ENCODE results near the gene CAMK1D. TPM values are rescaled to one million over a fixed set of nuclear protein-coding genes. Genes with fewer than 3 reads are reported as not detected.

The CAMK1D gene
- total and polyA plus RNA-seq, 2 of the 4 experiments (the other 2 are of a cell fraction), result 5.0 to 5.3 TPM

DNA sequence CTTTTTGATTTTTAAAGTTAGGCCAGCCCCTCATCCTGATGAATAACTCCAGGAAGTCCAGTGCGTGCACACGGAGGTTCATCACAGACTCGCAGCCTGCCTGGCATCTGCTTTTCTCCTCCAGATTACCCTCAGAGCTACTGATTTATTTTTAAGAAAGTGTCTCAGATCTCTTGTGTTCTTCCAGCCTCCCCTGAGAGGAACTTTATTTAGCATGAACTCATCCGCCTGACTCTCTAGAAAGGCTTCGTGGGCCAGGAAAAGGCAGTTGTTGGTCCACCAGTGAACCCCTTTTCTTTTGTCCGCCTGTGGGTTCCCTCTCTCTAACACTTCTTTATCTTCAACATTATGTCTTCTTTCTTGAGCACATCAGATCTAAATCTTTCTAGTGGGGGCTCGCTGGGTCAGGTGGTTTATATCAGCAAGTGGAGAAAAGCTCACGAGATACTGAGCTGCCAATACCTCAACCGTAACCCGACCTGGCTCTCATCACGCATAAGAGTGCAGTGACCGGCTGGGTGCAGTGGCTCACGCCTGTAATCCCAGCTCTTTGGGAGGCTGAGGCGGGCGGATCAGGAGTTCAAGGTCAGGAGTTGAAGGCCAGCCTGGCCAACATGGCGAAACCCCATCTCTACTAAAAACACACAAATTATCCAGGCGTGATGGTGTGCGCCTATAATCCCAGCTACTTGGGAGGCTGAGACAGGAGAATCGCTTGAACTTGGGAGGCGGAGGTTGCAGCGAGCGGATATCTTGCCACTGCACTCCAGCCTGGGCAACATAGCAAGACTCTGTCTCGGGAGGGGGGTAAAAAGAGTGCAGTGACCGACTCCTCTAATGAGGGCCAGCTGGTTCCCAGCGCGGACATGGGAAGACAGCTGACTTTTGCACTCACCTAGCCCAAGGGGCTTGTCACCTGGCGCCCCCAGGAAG lies 489.9 kb downstream of the CAMK1D start:
- no peak overlapping the region for H2BK15ac ChIP-seq (ENCODE audit: low read depth, low read length)
- ChIA-PET CTCF (no interaction called here), POLR2A (ENCODE audit: unreplicated experiment) (no interaction called here)
- no peak overlapping the region for H4K8ac ChIP-seq (ENCODE audit: low read depth in 2 of 2, low read length in 2 of 2)
- TF ChIP-seq CEBPB (IDR thresholded peaks at IDR 0.05; ENCODE audit: low read depth, low read length) (no peak), RCOR1 (IDR thresholded peaks at IDR 0.05; ENCODE audit: insufficient replicate concordance, low read length) (no peak), FOS (IDR thresholded peaks at IDR 0.05; ENCODE audit: low read depth, low read length) (no peak), CHD1 (IDR thresholded peaks at IDR 0.05; ENCODE audit: low read depth, low read length) (no peak), MAZ (IDR thresholded peaks at IDR 0.05; ENCODE audit: borderline replicate concordance, low read depth, low read length) (no peak)
- no peak overlapping the region for H3K4ac ChIP-seq (ENCODE audit: low read depth, low read length)
- H3K4me1 ChIP-seq (ENCODE audit: control insufficient read depth, insufficient read depth, low read length), result peaks cover 3% of the 10 kb centered on the region; the same call in 1 of the 2 replicates
- no peak overlapping the region for H3K56ac ChIP-seq (ENCODE audit: extremely low read depth, insufficient read depth, low read length)
- no TSS peak for BruUV-seq (replicated peaks)
- no peak overlapping the region for H3K27ac ChIP-seq (ENCODE audit: insufficient read depth, low read length)
- no peak overlapping the region for H3K14ac ChIP-seq (replicated peaks; ENCODE audit: low read depth, low read length)
- no peaks in the 10 kb centered on the region for H3K9me3 ChIP-seq (ENCODE audit: control insufficient read depth, insufficient read depth, low read length)
- in situ Hi-C loops (cut with MboI; ENCODE audit: low sequenced_read_pairs), result no loop called here
- H3K79me1 ChIP-seq (ENCODE audit: low read depth in 1 of 2, low read length in 2 of 2), result no peaks in the 10 kb centered on the region
- no peaks in the 10 kb centered on the region for H3K36me3 ChIP-seq (ENCODE audit: control insufficient read depth, insufficient read depth, low read length)
- H4K91ac ChIP-seq (ENCODE audit: insufficient read depth, low read depth, low read length), result no peak overlapping the region
- no peak for DNase-seq
- no peaks in the 10 kb centered on the region for H4K20me1 ChIP-seq (ENCODE audit: insufficient read depth, low read length)
- H3K9me1 ChIP-seq (ENCODE audit: insufficient read depth, low read length), result no peaks in the 10 kb centered on the region
- no peak overlapping the region for H4K5ac ChIP-seq (ENCODE audit: low read depth, low read length)
- H3K4me3 ChIP-seq (ENCODE audit: insufficient read depth, low read depth, low read length), result no peak overlapping the region
- WGBS, 2 experiments (ENCODE audit: extremely low coverage in 2 of 2, insufficient read length in 1 of 2), result 80% methylated on average over 12 of the region's 27 CpGs; no CpG with 5 or more reads in 1 of the 2 experiments
- H2BK120ac ChIP-seq (ENCODE audit: low read depth, low read length), result no peak overlapping the region
- peaks cover 9% of the 10 kb centered on the region; the same call in 1 of the 2 replicates for H3K27me3 ChIP-seq (ENCODE audit: control insufficient read depth, insufficient read depth, low read length)
- no peak overlapping the region for H2AFZ ChIP-seq (replicated peaks; ENCODE audit: low read length, poor library complexity)
- no peak overlapping the region for H2BK20ac ChIP-seq (ENCODE audit: low read depth, low read length)
- intact Hi-C loops (cut with micrococcal nuclease), result no loop called here
- H2AK5ac ChIP-seq (ENCODE audit: low read depth, low read length), result no peak overlapping the region
- H3K23ac ChIP-seq (ENCODE audit: low read depth, low read length), result no peak overlapping the region
- H2AK9ac ChIP-seq (replicated peaks; ENCODE audit: low read depth, low read length, poor library complexity), result no peak overlapping the region
- H2BK5ac ChIP-seq (ENCODE audit: low read depth, low read length, poor library complexity, severe bottlenecking), result no peak overlapping the region
- ATAC-seq (ENCODE audit: low read depth), result no peak
- no peak overlapping the region for H3K4me2 ChIP-seq (ENCODE audit: low read depth, low read length)
- no peak overlapping the region for H3K9ac ChIP-seq (ENCODE audit: low read depth, low read length)
- dilution Hi-C loops (cut with HindIII; ENCODE audit: low sequenced_read_pairs, unreplicated experiment), result no loop called here
- no peak overlapping the region for H3K18ac ChIP-seq (ENCODE audit: low read depth, low read length)

Measured in IMR-90 (cell line).